ENCODE results near the gene ACSS1.

Gene ACSS1

GRCh38 chr20:25017257-25017803 is 40.6 kb downstream of the ACSS1 start:
- H3K4me2 ChIP-seq (ENCODE audit: low read length) = peak overlapping the region; percentile 0
- no peak overlapping the region for H3K27ac ChIP-seq
- TF ChIP-seq, protein P1, sequence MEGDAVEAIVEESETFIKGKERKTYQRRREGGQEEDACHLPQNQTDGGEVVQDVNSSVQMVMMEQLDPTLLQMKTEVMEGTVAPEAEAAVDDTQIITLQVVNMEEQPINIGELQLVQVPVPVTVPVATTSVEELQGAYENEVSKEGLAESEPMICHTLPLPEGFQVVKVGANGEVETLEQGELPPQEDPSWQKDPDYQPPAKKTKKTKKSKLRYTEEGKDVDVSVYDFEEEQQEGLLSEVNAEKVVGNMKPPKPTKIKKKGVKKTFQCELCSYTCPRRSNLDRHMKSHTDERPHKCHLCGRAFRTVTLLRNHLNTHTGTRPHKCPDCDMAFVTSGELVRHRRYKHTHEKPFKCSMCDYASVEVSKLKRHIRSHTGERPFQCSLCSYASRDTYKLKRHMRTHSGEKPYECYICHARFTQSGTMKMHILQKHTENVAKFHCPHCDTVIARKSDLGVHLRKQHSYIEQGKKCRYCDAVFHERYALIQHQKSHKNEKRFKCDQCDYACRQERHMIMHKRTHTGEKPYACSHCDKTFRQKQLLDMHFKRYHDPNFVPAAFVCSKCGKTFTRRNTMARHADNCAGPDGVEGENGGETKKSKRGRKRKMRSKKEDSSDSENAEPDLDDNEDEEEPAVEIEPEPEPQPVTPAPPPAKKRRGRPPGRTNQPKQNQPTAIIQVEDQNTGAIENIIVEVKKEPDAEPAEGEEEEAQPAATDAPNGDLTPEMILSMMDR (IDR thresholded peaks at IDR 0.05) = no peak
- no peaks in the 10 kb centered on the region for H3K27me3 ChIP-seq (ENCODE audit: control insufficient read depth, insufficient read depth, low read length)
- peaks cover 34% of the 10 kb centered on the region for H3K79me2 ChIP-seq
- no peak overlapping the region for H3K9ac ChIP-seq
- no peaks in the 10 kb centered on the region for H3K9me3 ChIP-seq (ENCODE audit: control insufficient read depth, low read length)
- H2AFZ ChIP-seq = no peak overlapping the region
- peaks cover 3% of the 10 kb centered on the region for H3K4me1 ChIP-seq
- no peak overlapping the region for H3K4me3 ChIP-seq (ENCODE audit: low read depth, low read length)
- H3K36me3 ChIP-seq (ENCODE audit: control insufficient read depth, insufficient read depth, low read length) = no peaks in the 10 kb centered on the region

GRCh38 chr20:25016471-25016870 is 41.5 kb downstream of the ACSS1 start:
- TF ChIP-seq, protein P1 (IDR thresholded peaks at IDR 0.05) = no peak
- Histone ChIP-seq H3K4me1 (no peaks in the 10 kb centered on the region), H3K79me2 (peaks cover 28% of the 10 kb centered on the region), H2AFZ (no peak overlapping the region), H3K9ac (no peak overlapping the region), H3K36me3 (ENCODE audit: control insufficient read depth, insufficient read depth, low read length) (no peaks in the 10 kb centered on the region), H3K4me3 (ENCODE audit: low read depth, low read length) (no peak overlapping the region), H3K9me3 (ENCODE audit: control insufficient read depth, low read length) (no peaks in the 10 kb centered on the region), H3K27me3 (ENCODE audit: control insufficient read depth, insufficient read depth, low read length) (no peaks in the 10 kb centered on the region), H3K4me2 (ENCODE audit: low read length) (no peak overlapping the region), H3K27ac (no peak overlapping the region)

DNA sequence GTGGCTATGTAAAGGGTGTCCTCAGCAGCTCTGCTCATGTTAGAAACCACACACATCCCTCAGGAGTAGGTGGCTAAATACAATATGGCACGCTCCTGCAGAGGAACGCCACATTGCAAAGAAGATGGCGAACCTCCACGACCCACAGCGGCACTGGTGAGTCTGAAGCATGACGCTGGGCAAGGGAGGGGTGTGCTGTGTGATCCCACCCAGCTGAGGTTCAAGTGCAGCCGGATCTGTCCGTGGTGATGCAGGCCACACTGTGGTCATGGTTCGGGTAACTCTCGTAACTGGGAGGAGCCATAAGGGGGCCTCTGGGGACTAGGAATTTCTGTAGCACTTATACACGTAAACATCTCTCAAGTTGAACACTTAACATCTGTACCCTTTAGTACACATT is 42.0 kb downstream of the ACSS1 start:
- H2AFZ ChIP-seq = no peak overlapping the region
- no peaks in the 10 kb centered on the region for H3K36me3 ChIP-seq (ENCODE audit: control insufficient read depth, insufficient read depth, low read length)
- H3K4me3 ChIP-seq (ENCODE audit: low read depth, low read length) = no peak overlapping the region
- H3K27me3 ChIP-seq (ENCODE audit: control insufficient read depth, insufficient read depth, low read length) = no peaks in the 10 kb centered on the region
- TF ChIP-seq, protein P1 (IDR thresholded peaks at IDR 0.05) = no peak
- H3K27ac ChIP-seq = no peak overlapping the region
- peaks cover 23% of the 10 kb centered on the region for H3K79me2 ChIP-seq
- H3K4me1 ChIP-seq = no peaks in the 10 kb centered on the region
- no peak overlapping the region for H3K9ac ChIP-seq
- H3K4me2 ChIP-seq (ENCODE audit: low read length) = no peak overlapping the region
- no peaks in the 10 kb centered on the region for H3K9me3 ChIP-seq (ENCODE audit: control insufficient read depth, low read length)

- no peaks in the 10 kb centered on the region for H3K9me3 ChIP-seq (ENCODE audit: control insufficient read depth, low read length)
- H3K4me3 ChIP-seq (ENCODE audit: low read depth, low read length) = no peak overlapping the region
- no peak overlapping the region for H3K27ac ChIP-seq
- H2AFZ ChIP-seq = no peak overlapping the region
- no peaks in the 10 kb centered on the region for H3K36me3 ChIP-seq (ENCODE audit: control insufficient read depth, insufficient read depth, low read length)
- no peaks in the 10 kb centered on the region for H3K4me1 ChIP-seq
- H3K4me2 ChIP-seq (ENCODE audit: low read length) = no peak overlapping the region
- no peaks in the 10 kb centered on the region for H3K27me3 ChIP-seq (ENCODE audit: control insufficient read depth, insufficient read depth, low read length)
- H3K9ac ChIP-seq = no peak overlapping the region
- peaks cover 16% of the 10 kb centered on the region for H3K79me2 ChIP-seq
- TF ChIP-seq, protein P1 (IDR thresholded peaks at IDR 0.05) = no peak
These were observed 43.1 kb downstream of the ACSS1 start for GRCh38 chr20:25014816-25015215.
